Muscle layer of duodenum (tissue), 2 donors: ENCODE measurements around the gene WDR70.
"Not testable (repeated sequence)": the region's sequence is repeated elsewhere in the genome, so short reads cannot be mapped to it uniquely, and the experiment has no call there.

ENCODE experiments used
- H3K27ac ChIP-seq: one replicate; pipeline ENCODE4 v1.7.0; 2013; ENCODE audit warnings: mild to moderate bottlenecking, low read length
- H3K27me3 ChIP-seq: one replicate; pipeline ENCODE4 v1.7.0; 2013; ENCODE audit warnings: low read depth, mild to moderate bottlenecking, control low read depth, low read length
- H3K36me3 ChIP-seq, 2 donors: one replicate each; pipeline ENCODE4 v1.7.0; 2013; ENCODE audit warnings: low read length in 2 of 2, control low read depth in 1 of 2, mild to moderate bottlenecking in 1 of 2; ENCODE audit not compliant: insufficient read depth in 2 of 2, control insufficient read depth in 1 of 2
- H3K4me1 ChIP-seq, 2 donors: one replicate each; pipeline ENCODE4 v1.7.0; 2013; ENCODE audit warnings: low read length in 2 of 2, mild to moderate bottlenecking in 2 of 2, control low read depth in 1 of 2, moderate library complexity in 1 of 2; ENCODE audit not compliant: insufficient read depth in 2 of 2, control insufficient read depth in 1 of 2
- H3K4me3 ChIP-seq, 2 donors: one replicate each; pipeline ENCODE4 v1.7.0; 2013; ENCODE audit warnings: low read length in 2 of 2, low read depth in 1 of 2, mild to moderate bottlenecking in 1 of 2
- H3K9me3 ChIP-seq, 2 donors: one replicate each; pipeline ENCODE4 v1.7.0; 2013; ENCODE audit warnings: low read length in 2 of 2, control low read depth in 1 of 2, mild to moderate bottlenecking in 1 of 2; ENCODE audit not compliant: control insufficient read depth in 1 of 2
- donor health status: healthy.

Gene WDR70

DNA sequence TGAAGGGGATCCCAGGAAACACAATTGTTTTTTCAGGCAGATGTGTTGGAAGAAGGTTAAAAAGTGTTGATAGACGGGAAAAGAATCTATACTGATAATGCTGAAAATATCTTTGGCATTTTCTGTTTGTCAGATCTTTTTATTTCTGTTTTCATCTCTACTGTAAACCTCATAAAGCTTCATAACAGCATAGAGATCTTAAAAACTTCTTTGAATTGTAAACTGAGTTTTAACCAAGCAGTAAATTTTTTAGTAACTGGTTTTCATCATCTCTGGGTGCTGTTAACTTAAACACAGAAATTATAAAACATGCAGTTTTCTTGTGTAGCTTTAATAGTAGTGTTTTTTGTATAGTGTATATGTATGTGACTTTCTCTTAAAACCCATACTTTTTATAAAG lies 227.0 kb downstream of the WDR70 start:
- Histone ChIP-seq H3K4me1 (peaks cover 0 to 4% of the 10 kb centered on the region in 2 donors), H3K27ac (no peak overlapping the region), H3K36me3 (peaks cover 0 to 5% of the 10 kb centered on the region in 2 donors), H3K9me3 (peaks cover 2 to 4% of the 10 kb centered on the region in 2 donors), H3K27me3 (no peaks in the 10 kb centered on the region), H3K4me3 (no peak overlapping the region)

DNA sequence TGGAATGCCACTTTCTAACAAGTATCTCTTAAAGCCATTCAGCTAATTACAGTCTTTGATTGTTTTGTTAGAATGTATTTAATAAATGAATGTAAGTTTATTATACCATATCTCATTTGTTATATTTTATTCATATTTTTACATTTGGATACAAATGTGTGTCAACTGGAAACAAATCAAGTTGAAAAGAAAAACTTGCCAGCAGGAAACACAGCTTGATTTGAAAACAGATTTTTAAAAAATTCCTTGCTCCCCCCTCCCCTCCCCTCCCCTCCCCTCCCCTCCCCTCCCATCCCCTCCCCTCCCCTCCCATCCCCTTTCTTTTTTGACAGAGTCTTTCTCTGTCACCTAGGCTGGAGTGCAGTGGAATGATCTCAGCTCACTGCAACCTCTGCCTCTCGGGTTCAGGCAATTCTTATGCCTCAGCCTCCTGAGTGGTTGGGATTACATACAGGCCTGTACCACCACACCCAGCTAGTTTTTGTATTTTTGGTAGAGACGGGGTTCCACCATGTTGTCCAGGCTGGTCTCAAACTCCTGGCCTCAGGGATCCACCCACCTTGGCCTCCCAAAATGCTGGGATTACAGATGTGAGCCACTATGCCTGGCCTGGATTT lies 227.6 kb downstream of the WDR70 start:
- Histone ChIP-seq H3K9me3 (no peaks in the 10 kb centered on the region), H3K27me3 (no peaks in the 10 kb centered on the region), H3K4me1 (peaks cover 0 to 4% of the 10 kb centered on the region in 2 donors), H3K27ac (no peak overlapping the region), H3K36me3 (peaks cover 0 to 5% of the 10 kb centered on the region in 2 donors), H3K4me3 (no peak overlapping the region)

- Histone ChIP-seq H3K27ac (no peak overlapping the region), H3K9me3 (no peaks in the 10 kb centered on the region), H3K36me3 (no peaks in the 10 kb centered on the region), H3K4me3 (no peak overlapping the region), H3K4me1 (no peaks in the 10 kb centered on the region), H3K27me3 (no peaks in the 10 kb centered on the region)
Observed at GRCh38 chr5:37615184-37615583, 236.1 kb downstream of the WDR70 start.

DNA sequence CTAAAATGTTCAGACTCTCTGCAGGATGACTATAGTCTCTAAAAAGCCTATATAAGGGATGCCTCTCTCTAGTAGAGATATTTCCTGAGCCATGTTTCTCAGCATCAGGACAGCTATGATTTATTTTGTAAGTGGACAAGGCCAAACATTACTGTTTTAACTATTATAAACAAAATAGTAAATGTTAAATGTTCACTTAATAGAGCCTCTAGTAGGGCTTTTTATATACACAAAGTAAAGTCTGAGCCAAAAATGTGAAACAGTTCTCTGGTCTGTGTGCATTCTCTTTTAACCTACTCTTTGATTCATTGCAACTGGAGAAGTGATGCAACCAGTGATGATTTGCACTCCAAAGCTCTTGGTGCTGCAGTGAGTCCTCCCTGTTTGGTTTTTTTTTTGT lies 240.2 kb downstream of the WDR70 start:
- Histone ChIP-seq H3K4me1 (no peaks in the 10 kb centered on the region), H3K27me3 (no peaks in the 10 kb centered on the region), H3K36me3 (no peaks in the 10 kb centered on the region), H3K27ac (no peak overlapping the region), H3K4me3 (no peak overlapping the region), H3K9me3 (no peaks in the 10 kb centered on the region)

GRCh38 chr5:37622354-37622753 lies 243.2 kb downstream of the WDR70 start:
- not testable (repeated sequence) for H3K4me1 ChIP-seq, H3K27me3 ChIP-seq, H3K36me3 ChIP-seq, H3K9me3 ChIP-seq, H3K4me3 ChIP-seq, H3K27ac ChIP-seq

DNA sequence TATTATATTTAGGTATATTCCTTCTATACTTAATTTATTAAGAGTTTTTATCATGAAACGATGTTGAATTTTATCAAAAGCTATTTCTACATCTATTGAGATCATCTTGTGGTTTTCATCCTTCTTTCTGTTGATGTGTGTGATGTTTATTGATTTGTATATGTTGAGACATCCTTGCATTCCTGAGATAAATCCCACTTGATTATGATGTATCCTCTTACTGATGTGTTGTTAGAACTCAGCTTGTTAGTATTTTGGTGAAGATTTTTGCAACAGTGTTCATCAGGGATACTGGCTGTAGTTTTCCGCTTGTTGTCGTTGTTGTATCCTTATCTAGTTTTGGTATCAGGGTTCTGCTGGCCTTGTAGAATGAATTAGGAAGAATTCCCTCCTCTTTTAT lies 247.1 kb downstream of the WDR70 start:
- H3K27ac ChIP-seq, result no peak overlapping the region
- peaks cover 0 to 19% of the 10 kb centered on the region in 2 donors for H3K36me3 ChIP-seq
- no peaks in the 10 kb centered on the region for H3K27me3 ChIP-seq
- H3K4me3 ChIP-seq, result no peak overlapping the region
- H3K4me1 ChIP-seq, result no peaks in the 10 kb centered on the region
- H3K9me3 ChIP-seq, result peaks cover 0 to 5% of the 10 kb centered on the region in 2 donors

DNA sequence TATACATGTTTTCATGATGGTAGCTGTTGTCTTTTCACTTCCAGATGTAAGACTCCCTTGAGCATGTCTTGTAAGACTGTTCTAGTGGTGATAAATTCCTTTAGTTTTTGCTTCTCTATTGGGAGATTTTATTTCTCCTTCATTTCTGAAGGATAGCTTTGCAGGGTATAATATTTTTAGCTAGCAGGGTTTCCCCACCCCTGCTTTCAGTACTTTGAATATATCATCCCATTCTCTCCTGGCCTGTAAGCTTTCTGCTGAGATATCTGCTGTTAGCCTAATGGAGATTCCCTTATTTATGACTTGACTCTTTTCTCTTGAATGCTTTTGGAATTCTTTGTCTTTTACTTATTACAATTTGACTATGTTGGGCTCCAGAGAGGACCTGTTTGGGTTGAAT lies 249.8 kb downstream of the WDR70 start:
- H3K27ac ChIP-seq, result no peak overlapping the region
- H3K4me3 ChIP-seq, result no peak overlapping the region
- H3K27me3 ChIP-seq, result no peaks in the 10 kb centered on the region
- H3K4me1 ChIP-seq, result no peaks in the 10 kb centered on the region
- peaks cover 0 to 19% of the 10 kb centered on the region in 2 donors for H3K36me3 ChIP-seq
- H3K9me3 ChIP-seq, result peaks cover 0 to 5% of the 10 kb centered on the region in 2 donors

DNA sequence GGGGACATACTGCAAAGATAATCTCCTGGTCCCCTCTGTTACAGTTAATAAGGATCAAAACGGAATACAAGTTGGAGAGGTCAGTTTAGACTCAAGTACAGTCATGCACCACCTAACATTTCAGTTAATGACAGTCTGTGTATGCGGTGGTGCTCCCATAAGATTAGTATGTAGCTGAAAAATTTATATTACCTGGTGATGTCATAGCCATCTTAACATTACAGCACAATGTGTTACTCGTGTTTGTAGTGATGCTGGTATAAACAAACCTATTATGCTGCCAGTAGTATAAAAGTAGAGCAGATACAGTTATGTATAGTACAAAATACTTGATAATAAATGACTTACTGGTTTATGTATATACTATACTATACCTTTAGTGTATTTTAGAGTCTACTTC lies 252.8 kb downstream of the WDR70 start:
- Histone ChIP-seq H3K27me3 (no peaks in the 10 kb centered on the region), H3K4me1 (no peaks in the 10 kb centered on the region), H3K36me3 (peaks cover 0 to 19% of the 10 kb centered on the region in 2 donors), H3K4me3 (no peak overlapping the region), H3K9me3 (peaks cover 0 to 5% of the 10 kb centered on the region in 2 donors), H3K27ac (no peak overlapping the region)

DNA sequence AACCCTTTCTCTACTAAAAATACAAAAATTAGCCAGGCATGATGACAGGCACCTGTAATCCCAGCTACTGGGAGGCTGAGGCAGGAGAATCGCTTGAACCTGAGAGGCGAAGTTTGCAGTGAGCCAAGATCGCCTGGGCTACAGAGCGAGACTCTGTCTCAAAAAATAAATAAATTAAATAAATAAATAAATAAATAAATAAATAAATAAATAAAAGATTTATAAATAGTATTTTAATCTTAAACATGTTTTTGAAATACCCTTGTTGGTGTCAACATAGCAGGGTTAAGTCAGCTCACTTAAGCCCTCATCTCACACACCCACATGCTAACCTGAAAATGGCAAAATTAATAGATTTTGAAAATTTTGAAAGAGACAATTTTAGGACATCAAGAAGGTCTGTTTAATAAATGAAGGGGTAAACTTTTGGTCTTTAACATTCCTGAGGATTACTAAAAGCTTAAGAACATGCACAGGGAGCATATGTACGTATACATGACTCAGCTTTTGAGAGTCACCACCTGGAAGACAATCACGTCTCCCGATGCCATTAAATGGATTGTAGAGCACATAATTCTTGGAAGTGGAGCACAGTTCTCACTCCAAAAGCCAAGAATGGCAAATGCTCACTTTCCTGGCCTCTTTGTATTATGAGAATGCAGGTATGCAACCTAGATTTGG lies 258.2 kb downstream of the WDR70 start:
- Histone ChIP-seq H3K27me3 (no peaks in the 10 kb centered on the region), H3K27ac (no peak overlapping the region), H3K36me3 (no peaks in the 10 kb centered on the region), H3K4me3 (no peak overlapping the region), H3K4me1 (no peaks in the 10 kb centered on the region), H3K9me3 (no peaks in the 10 kb centered on the region)

DNA sequence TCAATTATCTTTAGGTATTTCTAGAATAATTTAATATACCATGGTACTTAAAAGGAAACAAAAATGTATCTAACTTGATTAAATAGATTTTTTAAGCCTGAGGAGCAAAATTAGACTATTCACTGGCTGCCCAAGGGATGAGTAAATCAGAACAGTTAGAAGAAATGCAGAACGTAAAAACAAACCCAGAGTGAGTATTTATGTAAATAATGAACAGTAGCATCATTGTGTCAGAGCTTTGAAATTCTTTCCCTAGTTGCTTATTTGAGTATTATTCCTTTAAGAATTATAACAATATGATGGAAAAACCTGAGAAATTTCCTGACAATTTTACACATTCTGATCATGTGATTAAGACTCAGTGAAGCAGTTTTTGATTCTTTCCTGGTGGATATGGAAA lies 259.8 kb downstream of the WDR70 start:
- Histone ChIP-seq H3K36me3 (no peaks in the 10 kb centered on the region), H3K27ac (no peak overlapping the region), H3K4me1 (no peaks in the 10 kb centered on the region), H3K9me3 (no peaks in the 10 kb centered on the region), H3K4me3 (no peak overlapping the region), H3K27me3 (no peaks in the 10 kb centered on the region)

GRCh38 chr5:37640088-37640487 lies 261.0 kb downstream of the WDR70 start:
- Histone ChIP-seq H3K27me3 (no peaks in the 10 kb centered on the region), H3K4me3 (no peak overlapping the region), H3K4me1 (no peaks in the 10 kb centered on the region), H3K27ac (no peak overlapping the region), H3K36me3 (no peaks in the 10 kb centered on the region), H3K9me3 (peaks cover 0 to 3% of the 10 kb centered on the region in 2 donors)

DNA sequence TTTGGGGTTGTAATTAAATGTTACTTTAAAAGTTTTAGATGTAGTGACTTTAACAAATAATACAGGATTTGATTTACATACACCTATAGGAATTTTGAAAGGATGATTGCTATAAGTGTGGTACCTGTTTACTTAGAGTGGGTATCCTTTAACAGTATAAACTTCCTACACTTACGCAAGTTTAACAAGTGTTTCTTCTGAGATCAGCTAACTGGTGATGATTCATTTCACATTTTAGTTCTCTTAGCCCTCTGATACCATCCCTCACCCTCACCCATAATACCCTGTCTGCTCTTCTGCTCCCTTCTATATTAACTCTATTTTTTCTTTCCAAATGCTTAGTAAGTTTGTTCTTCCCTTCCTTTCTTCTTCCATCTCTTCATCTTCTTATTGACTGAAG lies 262.8 kb downstream of the WDR70 start:
- no peak overlapping the region for H3K4me3 ChIP-seq
- no peak overlapping the region for H3K27ac ChIP-seq
- H3K36me3 ChIP-seq, result no peaks in the 10 kb centered on the region
- peaks cover 0 to 8% of the 10 kb centered on the region in 2 donors for H3K9me3 ChIP-seq
- H3K27me3 ChIP-seq, result no peaks in the 10 kb centered on the region
- H3K4me1 ChIP-seq, result no peaks in the 10 kb centered on the region
